Epithelial cell of prostate (primary cell): ENCODE measurements around the gene FMNL2.
A peak's percentile ranks its signal among the peaks of the same experiment; 100 is the strongest.
"Not testable (repeated sequence)": the region's sequence is repeated elsewhere in the genome, so short reads cannot be mapped to it uniquely, and the experiment has no call there.

Experiments used
- DNase-seq: peaks from one replicate; pipeline ENCODE4 v3.0.0-alpha.2; 2011; ENCODE audit warnings: low read depth, low spot score
- H3K27ac ChIP-seq: fragments of 450-650 bp; 2 replicates; pipeline ENCODE4 v1.5.1; 2017; ENCODE audit warnings: mild to moderate bottlenecking

FMNL2 gene

GRCh38 chr2:152464851-152465470, 130.0 kb downstream of the FMNL2 start:
- H3K27ac ChIP-seq, result no peak overlapping the region

GRCh38 chr2:152465541-152465940, 130.6 kb downstream of the FMNL2 start:
- peak overlapping the region; percentile 73 for H3K27ac ChIP-seq
- DNase-seq, result no peak

More at GRCh38 chr2:152464851-152465470, 130.0 kb downstream of the FMNL2 start:
- DNase-seq, result no peak

- DNase-seq, result no peak
- peak overlapping the region; percentile 73 for H3K27ac ChIP-seq
These were observed 131.1 kb downstream of the FMNL2 start for GRCh38 chr2:152466041-152466440.

- peak overlapping the region; percentile 73 for H3K27ac ChIP-seq
These were observed 132.2 kb downstream of the FMNL2 start for GRCh38 chr2:152466980-152467676.

GRCh38 chr2:152467677-152468410, 132.9 kb downstream of the FMNL2 start:
- H3K27ac ChIP-seq, result peak overlapping the region; percentile 73

More at GRCh38 chr2:152466980-152467676, 132.2 kb downstream of the FMNL2 start:
- DNase-seq, result no peak

GRCh38 chr2:152468899-152469692, 134.1 kb downstream of the FMNL2 start:
- H3K27ac ChIP-seq, result peak overlapping the region; percentile 73
- no peak for DNase-seq

More at GRCh38 chr2:152467677-152468410, 132.9 kb downstream of the FMNL2 start:
- DNase-seq, result no peak

GRCh38 chr2:152470861-152471854, 136.2 kb downstream of the FMNL2 start:
- no peak for DNase-seq
- H3K27ac ChIP-seq, result no peak overlapping the region

- DNase-seq, result no peak
These were observed 137.5 kb downstream of the FMNL2 start for GRCh38 chr2:152472481-152472887.

GRCh38 chr2:152473151-152473857, 138.3 kb downstream of the FMNL2 start:
- H3K27ac ChIP-seq, result peak overlapping the region; percentile 28
- DNase-seq, result no peak

More at GRCh38 chr2:152472481-152472887, 137.5 kb downstream of the FMNL2 start:
- H3K27ac ChIP-seq, result no peak overlapping the region

- DNase-seq, H3K27ac ChIP-seq: not testable (repeated sequence)
These were observed 139.5 kb downstream of the FMNL2 start for GRCh38 chr2:152474523-152474922.

GRCh38 chr2:152475982-152476381, 141.0 kb downstream of the FMNL2 start:
- DNase-seq, result no peak
- no peak overlapping the region for H3K27ac ChIP-seq

GRCh38 chr2:152477347-152478092, 142.5 kb downstream of the FMNL2 start:
- DNase-seq, result no peak
- peak overlapping the region; percentile 7 for H3K27ac ChIP-seq

- H3K27ac ChIP-seq, result no peak overlapping the region
- no peak for DNase-seq
These were observed 144.3 kb downstream of the FMNL2 start for GRCh38 chr2:152479282-152479681.

- no peak overlapping the region for H3K27ac ChIP-seq
- DNase-seq, result no peak
These were observed 145.9 kb downstream of the FMNL2 start for GRCh38 chr2:152480821-152481399.

- H3K27ac ChIP-seq, result no peak overlapping the region
These were observed 147.1 kb downstream of the FMNL2 start for GRCh38 chr2:152481881-152482583.

GRCh38 chr2:152483276-152484063, 148.5 kb downstream of the FMNL2 start:
- DNase-seq, result no peak
- no peak overlapping the region for H3K27ac ChIP-seq

More at GRCh38 chr2:152481881-152482583, 147.1 kb downstream of the FMNL2 start:
- DNase-seq, result no peak
